HG03432 (cell line): ENCODE measurements around the gene PPP1R8.

Experiments used
- ATAC-seq: cut with Tn5 transposase; IDR thresholded peaks from one replicate; pipeline ENCODE4 v1.9.1; 2021; ENCODE audit warnings: mild to moderate bottlenecking, moderate library complexity; ENCODE audit not compliant: unreplicated experiment

PPP1R8 gene

DNA sequence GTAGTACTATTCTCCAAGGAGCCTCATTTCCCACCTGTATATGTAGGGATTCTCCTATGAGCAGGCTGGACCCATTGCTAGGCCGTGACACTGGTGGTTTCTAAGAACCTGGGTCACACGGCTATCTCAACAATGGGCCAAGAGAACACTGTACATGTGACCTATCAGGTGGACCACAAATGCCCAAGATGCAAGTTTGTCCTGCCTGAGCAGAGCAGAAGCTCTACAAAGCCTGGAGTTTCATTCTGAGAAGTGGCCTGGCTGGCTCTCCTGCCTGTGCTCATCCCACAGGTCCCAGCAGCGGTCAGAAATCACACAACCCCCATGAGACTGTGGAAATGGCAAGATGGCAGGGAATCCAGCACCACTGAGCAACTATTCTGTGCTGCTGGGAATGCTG is 58.9 kb downstream of the PPP1R8 start:
- no peak for ATAC-seq

DNA sequence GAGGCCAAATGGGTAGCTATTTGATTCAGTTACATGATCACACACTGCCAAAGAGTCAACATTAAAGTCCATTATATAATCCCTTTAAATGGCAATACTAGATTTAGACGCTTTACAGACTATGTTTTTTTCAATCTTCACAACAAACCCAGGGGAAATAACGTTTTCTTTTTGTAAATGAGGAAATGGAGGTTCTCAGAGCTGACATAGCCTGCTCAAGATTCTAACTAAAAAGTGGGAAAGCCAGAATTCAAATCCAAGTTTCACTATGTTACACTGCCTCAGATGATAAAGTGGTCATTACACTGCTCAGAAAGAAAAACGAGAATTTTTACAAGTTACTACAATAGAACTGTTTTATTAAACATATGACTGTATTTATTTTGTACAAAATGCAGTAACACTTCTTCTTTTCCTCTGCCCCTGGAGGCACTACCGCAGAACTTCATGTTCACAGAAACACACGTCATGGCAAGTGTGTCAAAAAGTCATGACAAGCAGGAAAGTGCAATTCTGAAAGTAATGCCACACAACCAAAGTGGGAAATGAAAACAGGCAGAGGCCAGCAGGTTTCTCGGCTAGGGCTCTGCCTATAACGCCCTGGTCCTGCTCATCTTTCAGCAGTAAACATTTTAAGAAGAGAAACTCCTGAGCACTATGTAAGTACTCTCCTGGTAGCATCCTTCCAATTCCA is 60.8 kb downstream of the PPP1R8 start:
- no peak for ATAC-seq

DNA sequence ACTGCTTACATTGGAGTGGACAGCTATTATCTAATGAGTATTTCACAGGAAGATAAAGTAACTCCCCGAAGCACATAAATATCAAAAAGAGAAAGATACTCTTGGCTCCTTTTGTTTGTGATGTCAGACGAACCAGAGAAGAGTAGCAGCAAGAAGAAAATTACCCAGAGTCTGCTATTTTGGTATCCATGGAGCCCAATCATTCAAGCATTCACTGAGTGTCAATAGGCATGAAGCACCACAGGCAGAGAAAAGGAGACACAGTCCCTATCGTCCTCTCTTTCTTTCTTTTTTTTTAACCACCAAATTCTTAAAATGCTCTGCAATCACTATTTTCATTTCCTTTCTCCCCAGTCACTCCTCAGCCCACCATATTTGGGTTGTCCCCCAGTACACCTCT is 63.9 kb downstream of the PPP1R8 start:
- ATAC-seq: no peak
